H1 (cell line): ENCODE data around the gene WDFY4. TPM values are rescaled to one million over a fixed set of nuclear protein-coding genes. Genes with fewer than 3 reads are reported as not detected.

Experiments used
- CTCF ChIA-PET: fragments of 300-600 bp; sonication (Branson Sonifier 250); formaldehyde crosslinking; loops from one replicate; lab custom pipeline; 2021; ENCODE audit not compliant: partially characterized antibody; lab: Charles Lee
- POLR2A ChIA-PET: fragments of 300-600 bp; sonication (Branson Sonifier 250); formaldehyde crosslinking; loops from one replicate; lab custom pipeline; 2021; ENCODE audit warnings: inconsistent platforms; ENCODE audit not compliant: partially characterized antibody; lab: Charles Lee
- DNase-seq, 2 experiments: peaks; one replicate each; pipeline versions ENCODE4 v3.0.0 to v3.0.0-alpha.2; 2010 to 2022; ENCODE audit warnings: low spot score in 2 of 2, low read depth in 1 of 2, mixed read lengths in 1 of 2
- FAIRE-seq: peaks from 2 replicates; lab custom pipeline; 2011; peaks lifted over from hg19 to GRCh38; lab: Jason Lieb, UNC
- H2AFZ ChIP-seq: 2 replicates; pipeline ENCODE4 v1.8.1; 2012; ENCODE audit warnings: low read length, inconsistent platforms
- H2AK5ac ChIP-seq: 2 replicates; pipeline ENCODE4 v1.6.1; 2013; ENCODE audit warnings: low read depth, low read length
- H2BK120ac ChIP-seq: replicated peaks from 2 replicates; pipeline ENCODE3; 2013; ENCODE audit warnings: low read depth, low read length, inconsistent platforms
- H2BK12ac ChIP-seq: 2 replicates; pipeline ENCODE4 v1.6.1; 2013; ENCODE audit warnings: low read depth, low read length
- H2BK15ac ChIP-seq: 2 replicates; pipeline ENCODE4 v1.6.1; 2013; ENCODE audit warnings: low read length
- H2BK20ac ChIP-seq: 2 replicates; pipeline ENCODE4 v1.6.1; 2013; ENCODE audit warnings: low read length
- H2BK5ac ChIP-seq: 2 replicates; pipeline ENCODE4 v1.6.1; 2013; ENCODE audit warnings: low read depth, low read length
- H3K14ac ChIP-seq: 2 replicates; pipeline ENCODE4 v1.6.1; 2013; ENCODE audit warnings: inconsistent platforms; ENCODE audit not compliant: insufficient read length
- H3K18ac ChIP-seq: 2 replicates; pipeline ENCODE4 v1.6.1; 2013; ENCODE audit warnings: low read length; ENCODE audit errors: extremely low read depth
- H3K23ac ChIP-seq: 2 replicates; pipeline ENCODE4 v1.6.1; 2013; ENCODE audit warnings: inconsistent platforms; ENCODE audit not compliant: insufficient read length
- H3K23me2 ChIP-seq: 2 replicates; pipeline ENCODE4 v1.6.1; 2013; ENCODE audit warnings: low read depth, low read length
- H3K27ac ChIP-seq: 2 replicates; pipeline ENCODE4 v1.6.1; 2011; ENCODE audit warnings: low read depth, low read length, inconsistent platforms
- H3K27me3 ChIP-seq, 4 experiments: replicated peaks in 1 of 4; 1 replicate in 1 of 4; 2 replicates in 3 of 4; pipeline versions ENCODE4 v1.6.1 to v1.8.1; 2011 to 2013; ENCODE audit warnings: low read length in 3 of 4, mild to moderate bottlenecking in 3 of 4, inconsistent platforms in 2 of 4, mixed read lengths in 2 of 4, moderate library complexity in 1 of 4; ENCODE audit not compliant: control insufficient read depth in 3 of 4, insufficient read depth in 3 of 4; ENCODE audit errors: extremely low read depth in 1 of 4
- H3K36me3 ChIP-seq, 4 experiments: 2 replicates each; pipeline versions ENCODE4 v1.6.1 to v1.8.1; 2011 to 2013; ENCODE audit warnings: mild to moderate bottlenecking in 4 of 4, low read length in 3 of 4, moderate library complexity in 2 of 4, control low read depth in 1 of 4, inconsistent platforms in 1 of 4; ENCODE audit not compliant: insufficient read depth in 4 of 4, control insufficient read depth in 2 of 4
- H3K4ac ChIP-seq: replicated peaks from 2 replicates; pipeline ENCODE3; 2013; ENCODE audit warnings: low read length, low read depth, mixed read lengths, inconsistent platforms; ENCODE audit not compliant: insufficient read length
- H3K4me1 ChIP-seq, 4 experiments: replicated peaks in 1 of 4; 1 replicate in 1 of 4; 2 replicates in 3 of 4; pipeline versions ENCODE4 v1.6.1 to v1.8.1; 2011 to 2013; ENCODE audit warnings: low read length in 3 of 4, inconsistent platforms in 2 of 4, mixed read lengths in 1 of 4; ENCODE audit not compliant: insufficient read depth in 4 of 4, control insufficient read depth in 3 of 4
- H3K4me2 ChIP-seq, 2 experiments: 2 replicates each; pipeline versions ENCODE4 v1.6.1 to v1.8.1; 2011 to 2013; ENCODE audit warnings: low read depth in 2 of 2, low read length in 2 of 2, control low read depth in 1 of 2, inconsistent platforms in 1 of 2, mild to moderate bottlenecking in 1 of 2; ENCODE audit not compliant: insufficient read depth in 1 of 2
- H3K4me3 ChIP-seq, 4 experiments: fragments of 200-600, 300-600 bp in 1 of 4; sonication (generic), shearing (Covaris generic), sonication (Bioruptor Twin) in 1 of 4; 2 replicates each; pipeline versions ENCODE4 v1.5.1 to v1.8.1; 2011 to 2016; ENCODE audit warnings: low read length in 4 of 4, low read depth in 3 of 4, control low read depth in 2 of 4, inconsistent platforms in 2 of 4, mild to moderate bottlenecking in 2 of 4, mixed read lengths in 1 of 4, moderate library complexity in 1 of 4; ENCODE audit not compliant: insufficient read depth in 2 of 4; ENCODE audit errors: extremely low read depth in 1 of 4
- H3K56ac ChIP-seq: replicated peaks from 2 replicates; pipeline ENCODE3; 2013; ENCODE audit warnings: low read depth, mild to moderate bottlenecking, mixed read lengths, low read length, inconsistent platforms; ENCODE audit not compliant: insufficient read length
- H3K79me1 ChIP-seq: 2 replicates; pipeline ENCODE4 v1.6.1; 2013; ENCODE audit warnings: low read depth, low read length, control low read depth
- H3K79me2 ChIP-seq, 2 experiments: 2 replicates each; pipeline versions ENCODE4 v1.6.1 to v1.8.1; 2012 to 2013; ENCODE audit warnings: low read length in 2 of 2, mild to moderate bottlenecking in 2 of 2, inconsistent platforms in 1 of 2; ENCODE audit not compliant: insufficient read depth in 2 of 2, control insufficient read depth in 1 of 2
- H3K9ac ChIP-seq, 4 experiments: replicated peaks in 1 of 4; 1 replicate in 1 of 4; 2 replicates in 3 of 4; pipeline versions ENCODE4 v1.6.1 to v1.8.1; 2011 to 2013; ENCODE audit warnings: low read depth in 3 of 4, low read length in 3 of 4, control low read depth in 2 of 4, mild to moderate bottlenecking in 2 of 4, moderate library complexity in 2 of 4, inconsistent platforms in 1 of 4; ENCODE audit errors: extremely low read depth in 1 of 4
- H3K9me3 ChIP-seq, 2 experiments: 2 replicates each; pipeline versions ENCODE4 v1.6.1 to v1.8.1; 2012 to 2013; ENCODE audit warnings: mild to moderate bottlenecking in 2 of 2, moderate library complexity in 2 of 2, control low read depth in 1 of 2, inconsistent platforms in 1 of 2, low read depth in 1 of 2, low read length in 1 of 2, mixed read lengths in 1 of 2; ENCODE audit not compliant: insufficient read depth in 2 of 2
- H4K20me1 ChIP-seq, 2 experiments: replicated peaks in 1 of 2; 2 replicates each; pipeline versions ENCODE3 to v1.8.1; 2011 to 2013; ENCODE audit warnings: inconsistent platforms in 2 of 2, low read length in 2 of 2, mild to moderate bottlenecking in 1 of 2; ENCODE audit not compliant: insufficient read depth in 2 of 2, control insufficient read depth in 1 of 2
- H4K5ac ChIP-seq: 2 replicates; pipeline ENCODE4 v1.6.1; 2013; ENCODE audit warnings: low read length, low read depth, mixed read lengths, inconsistent platforms; ENCODE audit not compliant: insufficient read length
- H4K8ac ChIP-seq: 2 replicates; pipeline ENCODE4 v1.8.0; 2013; ENCODE audit warnings: mild to moderate bottlenecking, moderate library complexity, low read length, inconsistent platforms; ENCODE audit not compliant: insufficient read depth; ENCODE audit errors: extremely low read depth
- H4K91ac ChIP-seq: replicated peaks from 2 replicates; pipeline ENCODE3; 2013; ENCODE audit warnings: low read length, mixed read lengths, inconsistent platforms; ENCODE audit not compliant: insufficient read length
- GTF2F1 ChIP-seq: IDR thresholded peaks from 2 replicates; pipeline ENCODE4 v1.6.1; 2012; ENCODE audit warnings: low read depth, low read length, improper control_type of control experiment, borderline replicate concordance
- POLR2AphosphoS5 ChIP-seq: IDR thresholded peaks from 2 replicates; pipeline ENCODE4 v1.6.1; 2011; ENCODE audit warnings: low read depth, low read length
- WGBS, 2 experiments: shearing (Covaris generic) in 1 of 2; methylation state at CpG; one replicate each; pipeline versions ENCODE4 v1.1.6 to v1.1.7; 2013 to 2015; ENCODE audit warnings: low lambda C conversion rate in 2 of 2, mixed read lengths in 2 of 2, inconsistent platforms in 1 of 2, low coverage in 1 of 2, missing lambda C conversion rate in 1 of 2; ENCODE audit not compliant: insufficient replicate concordance in 2 of 2, insufficient coverage in 1 of 2, insufficient read length in 1 of 2; ENCODE audit errors: extremely low coverage in 1 of 2, missing lambda C conversion rate in 1 of 2; 5-methylcytosine and 5-hydroxymethylcytosine counted together
- polyA plus RNA-seq, 7 experiments: library from polyadenylated mRNA; depleted of rRNA in 3 of 7; stranded (reverse) in 5 of 7; unstranded in 2 of 7; fragments of >200 nt in 5 of 7; fragments of 200-250 nt in 2 of 7; gene quantifications; 1 replicate in 5 of 7; 2 replicates in 1 of 7; 4 replicates in 1 of 7; pipeline versions ENCODE4 v1.2.1 to v1.2.3, GENCODE V29; 2011 to 2013; ENCODE audit warnings: missing spikeins in 2 of 7, mixed read lengths in 2 of 7
- total RNA-seq: library from RNA; stranded (reverse); fragmentation: NEBNext Ultra II Directional; extraction: Animal tissue kit (Norgen Biotek cat#: 25700); gene quantifications from 2 replicates; pipeline ENCODE4 v1.2.1, GENCODE V29; 2021

WDFY4 gene
- total and polyA plus RNA-seq, 2 of the 8 experiments (the other 6 are each of a cell fraction or from before 2014, with no cell fraction given): not detected

- CTCF ChIA-PET: interaction anchor here (0.8 to 2.2 kb wide), 10 partner anchors 10 to 312 kb away, joined by 3 to 10 read pairs (median 4); no protein-coding TSS in a partner anchor
- H3K4me3 ChIP-seq: no peak overlapping the region
- H3K27ac ChIP-seq: no peak overlapping the region
These were observed 45.7 kb upstream of the WDFY4 start for GRCh38 chr10:48638739-48639527.

More at GRCh38 chr10:48638739-48639527, 45.7 kb upstream of the WDFY4 start:
- H3K18ac ChIP-seq: no peak overlapping the region
- H3K9me3 ChIP-seq: no peaks in the 10 kb centered on the region
- H3K14ac ChIP-seq: no peak overlapping the region
- no peak overlapping the region for H3K9ac ChIP-seq
- FAIRE-seq: no peak
- no peak overlapping the region for H3K4ac ChIP-seq
- no peaks in the 10 kb centered on the region for H3K27me3 ChIP-seq
- H2BK20ac ChIP-seq: no peak overlapping the region
- H3K79me1 ChIP-seq: no peaks in the 10 kb centered on the region
- no peak overlapping the region for H2BK12ac ChIP-seq
- DNase-seq: no peak
- H4K20me1 ChIP-seq: no peaks in the 10 kb centered on the region
- H2AK5ac ChIP-seq: no peak overlapping the region
- H3K79me2 ChIP-seq: no peaks in the 10 kb centered on the region
- no peak overlapping the region for H3K56ac ChIP-seq
- no peaks in the 10 kb centered on the region for H3K36me3 ChIP-seq
- H2BK15ac ChIP-seq: no peak overlapping the region
- H4K5ac ChIP-seq: no peak overlapping the region
- POLR2A ChIA-PET: no interaction called here
- no peak overlapping the region for H3K23ac ChIP-seq
- no peak overlapping the region for H2BK120ac ChIP-seq
- peaks cover 6% of the 10 kb centered on the region; the same call in 1 of the 2 replicates for H3K23me2 ChIP-seq
- no peaks in the 10 kb centered on the region for H3K4me1 ChIP-seq
- no peak overlapping the region for H4K91ac ChIP-seq
- TF ChIP-seq GTF2F1 (no peak), POLR2AphosphoS5 (no peak)
- no peak overlapping the region for H3K4me2 ChIP-seq
- no peak overlapping the region for H4K8ac ChIP-seq
- 87% methylated on average over 4 of the region's 4 CpGs; no CpG with 5 or more reads in 1 of the 2 experiments for WGBS, 2 experiments
- H2BK5ac ChIP-seq: no peak overlapping the region
- H2AFZ ChIP-seq: no peak overlapping the region
